HG03565 (cell line): ENCODE results near the gene HYKK.
"Not testable (repeated sequence)": the region's sequence is repeated elsewhere in the genome, so short reads cannot be mapped to it uniquely, and the experiment has no call there.

Experiments used
- ATAC-seq: cut with Tn5 transposase; IDR thresholded peaks from one replicate; pipeline ENCODE4 v1.9.1; 2021; ENCODE audit warnings: mild to moderate bottlenecking, moderate library complexity; ENCODE audit not compliant: unreplicated experiment

The HYKK gene

GRCh38 chr15:78506971-78507830, at the start of gene HYKK:
Gene HYKK (plus strand): TSS chr15:78507577. CDS start chr15:78513089, 5,512 bp downstream.
- ATAC-seq = no peak

- no peak for ATAC-seq
Measured at GRCh38 chr15:78460737-78461136, 46.6 kb upstream of the HYKK start.

- ATAC-seq = no peak
Measured at GRCh38 chr15:78461171-78461888, 46.0 kb upstream of the HYKK start.

- no peak for ATAC-seq
Measured at GRCh38 chr15:78469031-78469430, 38.3 kb upstream of the HYKK start.

- no peak for ATAC-seq
Measured at GRCh38 chr15:78477295-78477694, 30.1 kb upstream of the HYKK start.

- no peak for ATAC-seq
Measured at GRCh38 chr15:78479650-78480049, 27.7 kb upstream of the HYKK start.

GRCh38 chr15:78481917-78482316, 25.5 kb upstream of the HYKK start:
- ATAC-seq = no peak

- no peak for ATAC-seq
Measured at GRCh38 chr15:78492872-78493271, 14.5 kb upstream of the HYKK start.

GRCh38 chr15:78501857-78502256, 5.5 kb upstream of the HYKK start:
- no peak for ATAC-seq

GRCh38 chr15:78502641-78503040, 4.7 kb upstream of the HYKK start:
- no peak for ATAC-seq

GRCh38 chr15:78507831-78508160, 419 bp downstream of the HYKK start:
- ATAC-seq = no peak

- ATAC-seq = no peak
Measured at GRCh38 chr15:78508272-78508671, 895 bp downstream of the HYKK start.

GRCh38 chr15:78509726-78510312, 2.4 kb downstream of the HYKK start:
- ATAC-seq = no peak

- not testable (repeated sequence) for ATAC-seq
Measured at GRCh38 chr15:78520035-78520434, 12.7 kb downstream of the HYKK start.

- ATAC-seq = no peak
Measured at GRCh38 chr15:78524230-78524629, 16.9 kb downstream of the HYKK start.

- no peak for ATAC-seq
Measured at GRCh38 chr15:78527325-78527724, 19.9 kb downstream of the HYKK start.

- ATAC-seq = no peak
Measured at GRCh38 chr15:78533331-78533730, 26.0 kb downstream of the HYKK start.

GRCh38 chr15:78536134-78536533, 28.8 kb downstream of the HYKK start:
- ATAC-seq = no peak

GRCh38 chr15:78537266-78537905, 30.0 kb downstream of the HYKK start:
- no peak for ATAC-seq

GRCh38 chr15:78538358-78538757, 31.0 kb downstream of the HYKK start:
- no peak for ATAC-seq

- ATAC-seq = not testable (repeated sequence)
Measured at GRCh38 chr15:78539464-78540140, 32.2 kb downstream of the HYKK start.
